B cell (primary cell): ENCODE results near the gene SSH3.

Experiments used
- CTCF ChIP-seq: fragments of 200-600 bp; IDR thresholded peaks from one replicate; pipeline ENCODE4 v1.8.0; 2022; ENCODE audit warnings: antibody characterized with exemption, mild to moderate bottlenecking
- EZH2 ChIP-seq: IDR thresholded peaks from 2 replicates; pipeline ENCODE4 v1.6.1; 2012; ENCODE audit warnings: borderline replicate concordance, low read depth, mild to moderate bottlenecking, moderate library complexity, low read length; ENCODE audit not compliant: insufficient read depth, poor library complexity, severe bottlenecking

- TF ChIP-seq CTCF (no peak), EZH2 (no peak)
Measured at GRCh38 chr11:67275606-67276409, 27.5 kb upstream of the SSH3 start.
